NT2/D1 (cell line): ENCODE measurements around the gene ZCWPW1.

Experiments used
- SUZ12 ChIP-seq: IDR thresholded peaks from 2 replicates; pipeline ENCODE4 v1.6.1; 2011; ENCODE audit not compliant: insufficient read length, insufficient read depth; ENCODE audit errors: extremely low read depth
- ZNF274 ChIP-seq: IDR thresholded peaks from 2 replicates; pipeline ENCODE4 v1.6.1; 2011; ENCODE audit warnings: mild to moderate bottlenecking, low read depth, low read length

- TF ChIP-seq ZNF274 = no peak
- TF ChIP-seq SUZ12 = no peak
These were observed 6.0 kb upstream of the ZCWPW1 start for GRCh38 chr7:100434297-100435144.
